NCI-H446 (cell line): ENCODE data around the gene PARP2.
"Not testable (repeated sequence)": the region's sequence is repeated elsewhere in the genome, so short reads cannot be mapped to it uniquely, and the experiment has no call there.

Experiments
- DNase-seq, 2 experiments: peaks; one replicate each; lab custom pipeline; 2025; lab: John Stamatoyannopoulos, UW

Gene PARP2

GRCh38 chr14:20346713-20347112 lies 3.3 kb downstream of the PARP2 start:
- no peak for DNase-seq

DNA sequence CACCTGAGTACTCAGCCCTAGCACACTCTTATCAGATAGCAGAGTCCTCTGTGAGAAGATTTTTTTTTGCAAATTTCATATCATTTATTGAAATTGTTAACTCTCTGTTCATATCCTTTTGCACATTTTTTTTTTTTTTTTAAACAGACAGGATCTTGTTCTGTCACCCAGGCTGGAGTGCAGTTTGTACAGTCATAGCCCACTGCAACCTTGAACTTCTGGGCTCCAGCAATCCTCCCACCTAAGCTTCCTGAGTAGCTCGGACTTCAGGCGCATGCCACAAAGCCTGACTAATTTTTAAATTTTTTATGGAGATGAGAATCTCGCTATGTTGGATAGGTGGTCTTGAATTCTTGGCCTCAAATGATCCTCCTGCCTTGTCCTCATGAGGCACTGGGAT lies 4.3 kb downstream of the PARP2 start:
- DNase-seq = no peak

DNA sequence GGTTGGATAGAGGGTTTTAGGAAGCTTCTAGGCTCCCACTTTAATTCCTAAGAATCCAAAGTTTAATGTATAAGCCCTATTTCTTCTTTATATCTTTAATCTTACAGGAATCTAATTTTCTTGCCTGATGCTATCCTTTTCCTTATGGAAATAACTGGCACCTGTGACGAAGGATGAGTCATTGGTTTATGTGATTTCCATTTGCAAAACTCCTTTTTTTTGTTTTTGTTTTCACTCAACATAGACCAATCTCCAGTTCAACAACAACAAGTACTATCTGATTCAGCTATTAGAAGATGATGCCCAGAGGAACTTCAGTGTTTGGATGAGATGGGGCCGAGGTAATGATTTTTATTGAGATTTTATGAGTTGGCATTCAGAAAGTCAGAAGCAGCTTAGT lies 6.8 kb downstream of the PARP2 start:
- DNase-seq = no peak

- DNase-seq = no peak
Measured at GRCh38 chr14:20350860-20351259, 7.4 kb downstream of the PARP2 start.

GRCh38 chr14:20356422-20356821 lies 13.0 kb downstream of the PARP2 start:
- no peak for DNase-seq

DNA sequence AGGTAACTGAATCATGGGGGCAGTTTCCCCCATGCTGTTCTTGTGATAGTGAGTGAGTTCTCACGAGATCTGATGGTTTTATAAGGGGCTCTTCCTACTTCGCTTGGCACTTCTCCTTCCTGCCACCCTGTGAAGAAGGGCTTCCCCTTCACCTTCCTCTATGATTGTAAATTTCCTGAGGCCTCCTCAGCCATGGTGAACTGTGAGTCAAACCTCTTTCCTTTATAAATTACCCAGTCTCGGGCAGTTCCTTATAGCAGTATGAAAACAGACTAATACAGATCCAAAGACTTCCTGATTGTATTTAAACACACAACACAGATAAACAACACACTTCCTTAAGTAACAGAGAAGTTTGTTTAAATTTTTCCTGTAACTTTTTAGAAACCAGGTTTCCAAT lies 15.0 kb downstream of the PARP2 start:
- not testable (repeated sequence) for DNase-seq

GRCh38 chr14:20365928-20366327 lies 22.5 kb downstream of the PARP2 start:
- no peak for DNase-seq

- DNase-seq = no peak
Measured at GRCh38 chr14:20372796-20373195, 29.4 kb downstream of the PARP2 start.

DNA sequence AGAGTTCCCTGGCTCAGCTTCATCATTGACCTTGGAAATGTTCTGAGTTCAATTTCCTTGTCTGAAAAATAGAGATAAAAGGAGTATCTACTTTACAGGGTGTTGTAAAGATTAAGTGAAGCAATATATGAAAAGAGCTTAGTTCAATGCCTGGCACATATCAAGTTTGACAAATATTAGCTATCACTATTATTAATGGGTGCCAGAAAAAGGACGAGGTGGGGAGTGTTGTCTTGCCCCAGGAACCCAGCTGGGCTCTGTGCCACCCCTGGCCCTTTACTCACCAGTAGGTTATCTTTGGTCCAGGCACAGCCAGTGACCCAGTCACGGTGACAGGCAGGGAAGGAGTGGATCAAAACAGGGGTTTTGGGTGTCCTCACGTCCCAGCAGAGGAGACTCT lies 32.0 kb downstream of the PARP2 start:
- DNase-seq = no peak

- DNase-seq = no peak
Measured at GRCh38 chr14:20376071-20376588, 32.7 kb downstream of the PARP2 start.

GRCh38 chr14:20377171-20377570 lies 33.7 kb downstream of the PARP2 start:
- no peak for DNase-seq

DNA sequence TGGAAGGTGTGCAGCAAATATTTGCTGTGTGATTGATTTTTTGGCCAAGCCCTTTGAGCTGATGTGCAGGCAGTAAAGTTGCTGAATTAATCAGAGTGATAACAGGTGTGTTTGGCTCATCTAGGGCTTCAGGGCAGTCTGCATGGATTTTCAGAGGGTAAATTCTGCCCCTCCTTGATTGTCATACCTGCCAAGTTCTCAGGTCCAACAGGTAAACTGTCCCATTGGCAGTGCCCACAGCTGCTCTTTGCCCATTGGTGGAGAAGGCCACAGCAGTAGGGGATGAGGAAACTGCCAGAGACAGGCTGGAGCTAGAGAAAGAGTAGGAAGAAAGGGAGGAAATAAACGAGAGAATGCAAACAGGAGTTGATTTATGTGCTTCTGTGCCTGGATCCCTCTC lies 36.3 kb downstream of the PARP2 start:
- DNase-seq = no peak

DNA sequence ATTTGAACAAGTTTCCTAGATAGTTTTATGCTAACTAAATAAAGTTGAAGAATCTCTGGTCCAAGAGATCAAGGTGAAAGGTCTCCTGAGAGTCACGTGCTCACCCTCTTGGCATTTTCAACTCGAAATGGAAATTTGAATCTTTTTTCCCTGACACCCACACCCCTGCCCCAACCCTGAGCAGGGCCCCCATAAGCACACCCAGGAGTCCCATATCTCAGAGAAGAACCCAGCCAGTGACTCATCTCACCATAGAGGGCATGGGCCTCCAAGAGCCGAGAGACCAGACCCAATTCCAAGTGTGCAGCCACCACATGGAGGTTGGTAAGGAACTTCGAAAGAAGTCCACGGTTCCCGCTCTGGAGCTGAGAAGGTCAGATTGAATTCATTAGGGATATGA lies 37.2 kb downstream of the PARP2 start:
- no peak for DNase-seq

DNA sequence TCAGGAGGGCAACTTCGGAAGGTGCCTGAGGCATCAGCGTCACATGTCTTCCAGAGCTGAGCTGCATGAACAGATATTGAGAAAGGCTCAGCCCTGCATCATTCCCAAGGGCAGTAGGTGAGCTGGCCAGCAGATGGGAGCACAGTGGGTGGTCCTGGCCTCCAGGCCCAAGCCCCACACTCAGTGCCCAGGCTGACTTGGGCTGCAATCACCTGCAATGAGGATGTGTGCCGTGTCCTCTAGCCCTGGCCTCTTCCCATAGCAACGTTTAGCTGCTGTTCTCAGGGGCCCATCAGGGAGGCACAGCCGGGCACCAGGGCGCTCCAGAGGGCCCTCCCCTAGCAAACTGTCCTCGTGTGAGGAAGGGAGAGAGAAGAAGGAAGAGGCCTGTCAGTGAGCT lies 37.9 kb downstream of the PARP2 start:
- DNase-seq = no peak

GRCh38 chr14:20382526-20382925 lies 39.1 kb downstream of the PARP2 start:
- no peak for DNase-seq

DNA sequence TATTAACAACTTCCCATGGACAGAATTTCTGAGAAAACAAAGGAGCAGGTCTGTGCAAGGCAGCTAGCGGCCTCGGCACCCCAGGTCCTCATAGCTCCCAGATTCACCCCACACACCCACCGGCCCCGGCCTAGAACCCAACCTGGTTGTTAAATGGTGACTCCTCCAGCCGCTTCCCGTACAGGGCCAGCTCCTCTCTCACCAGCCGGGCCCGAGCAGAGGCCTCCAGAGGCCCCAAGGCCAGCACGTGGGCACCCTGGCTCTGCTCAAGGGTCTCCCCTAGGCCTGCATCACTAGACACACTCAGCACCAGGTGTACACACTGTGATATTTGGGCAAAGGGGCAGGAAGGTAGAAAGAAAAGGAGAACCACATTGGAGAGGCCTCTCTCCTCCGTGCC lies 39.6 kb downstream of the PARP2 start:
- no peak for DNase-seq

GRCh38 chr14:20383636-20384035 lies 40.2 kb downstream of the PARP2 start:
- no peak for DNase-seq

DNA sequence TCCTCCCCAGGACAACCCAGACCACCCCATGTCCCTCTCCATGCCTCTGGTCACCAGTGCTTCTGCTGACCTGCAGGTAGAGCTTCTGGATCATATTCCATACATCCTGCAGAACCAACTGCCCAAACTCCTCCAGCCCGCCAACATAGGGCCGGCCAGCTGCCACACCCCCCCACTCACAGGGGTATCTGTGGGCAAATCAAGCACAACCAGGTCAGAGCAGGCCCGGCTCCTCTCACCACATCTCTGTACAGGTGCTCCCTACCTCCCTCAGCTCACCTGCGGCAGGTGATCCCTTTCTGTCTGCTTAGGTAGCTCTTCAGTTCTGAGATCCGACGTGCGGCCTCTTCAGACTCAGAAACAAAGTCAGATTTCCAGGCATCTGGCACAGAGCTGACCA lies 40.9 kb downstream of the PARP2 start:
- no peak for DNase-seq

DNA sequence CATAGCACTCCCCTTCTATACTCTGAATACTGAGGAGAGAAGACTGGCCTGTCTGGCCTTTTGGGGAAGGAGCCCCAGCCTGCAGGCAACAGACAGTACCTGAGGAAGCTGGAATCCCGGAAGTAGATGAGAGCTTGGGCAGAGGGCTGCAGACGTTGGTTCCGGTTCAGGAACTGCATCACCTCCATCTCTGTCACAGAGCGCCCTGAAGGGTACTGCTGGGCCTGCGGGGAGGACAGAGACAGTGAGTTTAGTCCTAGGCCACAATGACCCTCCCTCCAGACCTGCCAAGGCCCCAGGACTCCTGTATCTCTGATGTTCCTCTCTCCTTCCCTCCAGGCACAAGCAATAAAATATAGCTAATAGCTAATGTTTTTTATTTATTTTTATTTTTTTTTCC lies 41.5 kb downstream of the PARP2 start:
- DNase-seq = no peak

GRCh38 chr14:20386276-20386855 lies 42.9 kb downstream of the PARP2 start:
- DNase-seq = no peak

DNA sequence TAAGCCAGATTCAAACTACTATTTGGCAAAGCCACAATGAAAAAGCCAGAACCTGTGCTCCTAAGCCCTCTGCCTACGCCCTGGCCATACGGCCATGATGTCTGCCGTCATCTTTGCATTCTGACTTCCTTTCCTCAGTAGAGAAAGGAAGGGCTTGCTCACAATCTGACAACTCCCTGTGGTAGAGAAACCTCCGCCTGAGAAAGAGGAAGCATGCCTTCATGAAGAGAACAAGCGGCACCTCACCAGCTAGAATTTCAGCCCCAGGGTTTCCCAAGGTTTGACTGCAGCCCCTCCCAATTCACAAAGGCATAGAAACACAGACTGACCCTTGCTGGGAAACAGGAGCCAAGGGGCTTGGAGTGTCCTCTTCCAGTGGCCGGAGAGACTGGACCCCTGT lies 44.1 kb downstream of the PARP2 start:
- DNase-seq = no peak

DNA sequence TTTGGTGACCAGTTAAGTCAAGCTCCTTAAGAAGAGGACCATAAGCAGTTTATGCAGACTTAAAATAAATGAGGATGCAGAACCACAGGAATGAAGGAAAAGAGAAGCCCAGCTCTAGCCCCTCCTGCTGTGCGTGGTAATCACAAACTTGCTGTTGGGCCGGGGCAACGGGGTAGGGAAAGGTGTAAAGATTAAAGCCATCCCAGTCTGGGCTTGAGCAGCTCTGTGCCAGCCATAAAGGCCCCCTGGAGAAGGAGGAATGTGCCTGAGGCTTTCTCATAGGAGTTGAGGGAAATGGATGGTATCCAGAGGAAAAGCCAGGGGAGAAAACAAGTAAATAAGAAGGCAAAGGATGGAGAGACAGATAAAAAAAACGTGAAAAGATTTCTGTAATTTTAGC lies 44.7 kb downstream of the PARP2 start:
- no peak for DNase-seq

DNA sequence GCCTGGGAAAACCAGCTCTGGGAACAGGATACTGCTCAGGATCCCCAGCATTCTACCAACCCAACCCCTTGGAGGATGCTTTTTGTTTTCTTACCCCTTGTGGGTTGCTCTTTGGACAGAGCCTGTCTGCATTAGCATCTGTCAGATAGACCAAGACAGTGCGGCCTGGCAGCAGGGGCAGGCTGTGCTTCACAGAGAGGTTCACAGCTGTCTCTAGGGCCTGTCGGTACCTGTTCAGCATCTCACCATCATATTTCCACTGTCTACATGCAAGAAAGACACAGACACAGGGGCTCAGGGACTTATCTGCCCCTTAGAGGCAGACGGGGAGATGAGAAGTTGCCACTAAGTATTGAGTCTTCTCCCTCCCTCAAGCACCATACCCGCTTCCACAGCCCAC lies 48.1 kb downstream of the PARP2 start:
- no peak for DNase-seq

DNA sequence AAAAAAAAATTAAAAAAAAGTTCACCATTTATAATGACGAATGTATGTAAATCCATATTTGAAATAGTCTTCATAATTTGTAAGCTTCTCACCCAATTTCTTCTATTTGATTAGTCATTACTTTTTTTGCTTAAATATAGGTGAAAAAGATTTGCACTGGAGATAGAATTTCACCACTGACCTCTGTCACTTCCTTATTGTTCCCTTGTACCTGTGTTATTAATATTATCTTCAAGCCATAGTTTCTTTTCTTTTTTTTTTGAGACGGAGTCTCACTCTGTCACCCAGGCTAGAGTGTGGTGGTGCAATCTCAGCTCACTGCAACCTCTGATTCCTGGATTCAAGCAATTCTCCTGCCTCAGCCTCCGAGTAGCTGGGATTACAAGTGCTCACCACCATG lies 54.1 kb downstream of the PARP2 start:
- DNase-seq = no peak

- no peak for DNase-seq
Measured at GRCh38 chr14:20400589-20400964, 57.1 kb downstream of the PARP2 start.
